NT2/D1 (cell line): Measurements from ENCODE around the gene SCN5A.

Experiments used
- SUZ12 ChIP-seq: IDR thresholded peaks from 2 replicates; pipeline ENCODE4 v1.6.1; 2011; ENCODE audit not compliant: insufficient read length, insufficient read depth; ENCODE audit errors: extremely low read depth
- YY1 ChIP-seq: IDR thresholded peaks from 2 replicates; pipeline ENCODE4 v1.6.1; 2011; ENCODE audit not compliant: insufficient read length, insufficient read depth
- ZNF274 ChIP-seq: IDR thresholded peaks from 2 replicates; pipeline ENCODE4 v1.6.1; 2011; ENCODE audit warnings: mild to moderate bottlenecking, low read depth, low read length

DNA sequence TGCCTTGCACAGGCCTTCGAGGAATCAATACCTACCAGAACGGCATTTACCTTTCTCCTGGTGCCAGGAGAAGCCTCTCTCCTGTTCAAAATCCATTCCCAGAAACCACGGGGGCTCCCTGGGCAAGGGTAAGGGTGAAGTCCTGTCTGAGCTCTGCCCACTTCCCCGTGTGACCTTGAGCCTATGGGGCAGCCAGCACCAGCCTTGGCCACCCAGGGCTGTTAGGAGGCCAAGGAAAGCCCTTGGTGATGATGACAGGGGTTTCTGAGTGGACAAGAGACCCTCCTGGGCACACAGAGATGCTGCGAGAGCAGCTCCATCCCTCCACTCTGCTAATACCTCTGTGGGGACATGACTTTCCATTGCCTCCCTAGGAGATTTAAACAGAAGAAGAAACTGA lies 5.9 kb downstream of the SCN5A start:
- TF ChIP-seq ZNF274 (no peak), YY1 (no peak), SUZ12 (no peak)
